ENCODE data around the gene GOLGA6L7.
"Not testable (repeated sequence)": the region's sequence is repeated elsewhere in the genome, so short reads cannot be mapped to it uniquely, and the experiment has no call there.

DNA sequence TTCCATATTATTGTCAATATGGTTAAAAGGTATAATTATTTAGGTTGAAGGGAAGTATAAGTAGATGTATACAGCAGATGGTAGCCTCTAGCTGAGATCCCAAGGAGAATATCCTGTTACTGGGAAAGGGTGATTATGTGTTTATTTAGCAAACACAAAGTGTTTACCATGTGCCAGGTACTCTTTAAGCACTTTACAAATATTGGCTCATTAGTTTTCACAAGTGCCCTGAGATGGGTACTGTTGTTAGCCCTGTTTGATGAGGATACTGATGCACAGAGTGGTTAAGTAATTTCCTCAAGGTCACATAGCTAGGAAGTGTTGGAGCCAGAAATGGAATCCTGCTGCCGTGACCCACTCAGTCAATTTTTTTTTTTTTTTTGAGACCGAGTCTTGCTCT, 48.1 kb downstream of the GOLGA6L7 start:
- TF ChIP-seq EZH2 (optimal IDR thresholded peaks at IDR 0.05; ENCODE audit: low read depth, low read length): not testable (repeated sequence)
- TF ChIP-seq, protein P1, sequence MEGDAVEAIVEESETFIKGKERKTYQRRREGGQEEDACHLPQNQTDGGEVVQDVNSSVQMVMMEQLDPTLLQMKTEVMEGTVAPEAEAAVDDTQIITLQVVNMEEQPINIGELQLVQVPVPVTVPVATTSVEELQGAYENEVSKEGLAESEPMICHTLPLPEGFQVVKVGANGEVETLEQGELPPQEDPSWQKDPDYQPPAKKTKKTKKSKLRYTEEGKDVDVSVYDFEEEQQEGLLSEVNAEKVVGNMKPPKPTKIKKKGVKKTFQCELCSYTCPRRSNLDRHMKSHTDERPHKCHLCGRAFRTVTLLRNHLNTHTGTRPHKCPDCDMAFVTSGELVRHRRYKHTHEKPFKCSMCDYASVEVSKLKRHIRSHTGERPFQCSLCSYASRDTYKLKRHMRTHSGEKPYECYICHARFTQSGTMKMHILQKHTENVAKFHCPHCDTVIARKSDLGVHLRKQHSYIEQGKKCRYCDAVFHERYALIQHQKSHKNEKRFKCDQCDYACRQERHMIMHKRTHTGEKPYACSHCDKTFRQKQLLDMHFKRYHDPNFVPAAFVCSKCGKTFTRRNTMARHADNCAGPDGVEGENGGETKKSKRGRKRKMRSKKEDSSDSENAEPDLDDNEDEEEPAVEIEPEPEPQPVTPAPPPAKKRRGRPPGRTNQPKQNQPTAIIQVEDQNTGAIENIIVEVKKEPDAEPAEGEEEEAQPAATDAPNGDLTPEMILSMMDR (IDR thresholded peaks at IDR 0.05; ENCODE audit: low read length): not testable (repeated sequence)

Measured in MM.1S (cell line).